Peyer's patch (tissue), 4 donors: ENCODE results near the gene SLC30A4. TPM values are rescaled to one million over a fixed set of nuclear protein-coding genes. Genes with fewer than 3 reads are reported as not detected.

Experiments used
- small RNA-seq, 2 donors: library from RNA; depleted of rRNA; stranded (forward); fragments of <200 nt; gene quantifications; one replicate each; pipeline ENCODE3, GENCODE V24; 2016
- total RNA-seq, 4 donors: library from RNA; depleted of rRNA; stranded (reverse); fragments of >200 nt; gene quantifications; one replicate each; pipeline ENCODE4 v1.1.0, GENCODE V29; 2016

The SLC30A4 gene
- total RNA-seq, 4 donors from 2014 or later: 6.6 to 63.4 (median 42.0) TPM

Small RNA genes within 50 kb of the gene (small RNA-seq; reads per million reads assigned to genes)
- 0 reads per million in 2 donors for gene DPPA5P2
- 0 reads per million in 2 donors for gene SNORA41B

Other genes starting within 250 kb of the SLC30A4 start
- 100 to 1,000 TPM; 112 to 196 (median 168) TPM for gene GATM, start 144.2 kb downstream of the SLC30A4 start, total RNA-seq
- 10 to 100 TPM; 18.3 to 61.1 (median 32.0) TPM for gene BLOC1S6, start 64.6 kb upstream of the SLC30A4 start, total RNA-seq
- gene SQOR, start 112.3 kb upstream of the SLC30A4 start, total RNA-seq: 100 to 1,000 TPM in 1 of 4 donors, 10 to 100 TPM in 3; 85.8 to 101 (median 96.7) TPM